ENCODE results near the gene ZSCAN32. TPM values are rescaled to one million over a fixed set of nuclear protein-coding genes. Genes with fewer than 3 reads are reported as not detected.

The ZSCAN32 gene
- total and polyA plus RNA-seq, 4 donors, result 4.2 to 7.7 (median 6.0) TPM

- Histone ChIP-seq H3K9me3 (ENCODE audit: control insufficient read depth in 4 of 4, low read length in 3 of 4) (peaks cover 16 to 40% (median 36%) of the 10 kb centered on the region in 4 donors), H3K4me3 (ENCODE audit: low read depth in 1 of 3, low read length in 3 of 3) (peak overlapping the region; percentile 79 to 95 (median 95)), H3K4me1 (ENCODE audit: control insufficient read depth in 4 of 4, insufficient read depth in 4 of 4, low read length in 3 of 4) (peaks cover 2 to 13% (median 8%) of the 10 kb centered on the region in 4 donors), H3K27me3 (ENCODE audit: control insufficient read depth in 4 of 4, insufficient read depth in 4 of 4, low read length in 3 of 4) (no peaks in the 10 kb centered on the region), H3K27ac (ENCODE audit: low read depth in 1 of 2, low read length in 2 of 2) (peak overlapping the region; percentile 88 to 94), H3K36me3 (ENCODE audit: control insufficient read depth in 4 of 4, insufficient read depth in 3 of 4, low read depth in 1 of 4, low read length in 3 of 4) (peaks cover 11 to 45% (median 42%) of the 10 kb centered on the region in 4 donors), H3K9ac (ENCODE audit: low read depth in 1 of 2, low read length in 2 of 2) (peak overlapping the region; percentile 84 to 88)
- WGBS, result 47% methylated on average over 17 of the region's 17 CpGs
- TF ChIP-seq HNF4A (conservative IDR thresholded peaks at IDR 0.05) (no peak), ZBTB33 (IDR thresholded peaks at IDR 0.05) (no peak), MAX (IDR thresholded peaks at IDR 0.05) (no peak), SP1 (IDR thresholded peaks at IDR 0.05) (no peak), TAF1 (conservative IDR thresholded peaks at IDR 0.05) (no peak), REST (IDR thresholded peaks at IDR 0.05) (no peak), JUND (IDR thresholded peaks at IDR 0.05) (no peak), RAD21 (IDR thresholded peaks at IDR 0.05) (no peak), NR2F2 (IDR thresholded peaks at IDR 0.05) (no peak)
- no peak for DNase-seq (ENCODE audit: low spot score)
Observed at GRCh38 chr16:3401719-3402397, 1.1 kb upstream of the ZSCAN32 start.

GRCh38 chr16:3400446-3400778, 392 bp downstream of the ZSCAN32 start:
- Histone ChIP-seq H3K4me3 (ENCODE audit: low read depth in 1 of 3, low read length in 3 of 3) (peak overlapping the region; percentile 78 to 95 (median 79)), H3K9me3 (ENCODE audit: control insufficient read depth in 4 of 4, low read length in 3 of 4) (peaks cover 15 to 41% (median 31%) of the 10 kb centered on the region in 4 donors), H3K36me3 (ENCODE audit: control insufficient read depth in 4 of 4, insufficient read depth in 3 of 4, low read depth in 1 of 4, low read length in 3 of 4) (peaks cover 12 to 44% (median 42%) of the 10 kb centered on the region in 4 donors), H3K27me3 (ENCODE audit: control insufficient read depth in 4 of 4, insufficient read depth in 4 of 4, low read length in 3 of 4) (no peaks in the 10 kb centered on the region), H3K27ac (ENCODE audit: low read depth in 1 of 2, low read length in 2 of 2) (peak overlapping the region; percentile 58 to 94), H3K9ac (ENCODE audit: low read depth in 1 of 2, low read length in 2 of 2) (peak overlapping the region; percentile 51 to 72), H3K4me1 (ENCODE audit: control insufficient read depth in 4 of 4, insufficient read depth in 4 of 4, low read length in 3 of 4) (peaks cover 2 to 13% (median 8%) of the 10 kb centered on the region in 4 donors)
- TF ChIP-seq HNF4G (IDR thresholded peaks at IDR 0.05) (no peak), GABPA (IDR thresholded peaks at IDR 0.05 in 1 of 2, conservative IDR thresholded peaks at IDR 0.05 in 1 of 2) (no peak), RAD21 (IDR thresholded peaks at IDR 0.05) (no peak), HNF4A (conservative IDR thresholded peaks at IDR 0.05) (no peak), NR2F2 (IDR thresholded peaks at IDR 0.05) (no peak), ATF3 (IDR thresholded peaks at IDR 0.05) (no peak), MAX (IDR thresholded peaks at IDR 0.05) (no peak)
- under 1% methylated on average over 18 of the region's 18 CpGs for WGBS
- no peak for DNase-seq (ENCODE audit: low spot score)
